HCT116 (cell line): ENCODE data around the gene CNOT2. TPM values are rescaled to one million over a fixed set of nuclear protein-coding genes. Genes with fewer than 3 reads are reported as not detected.

Experiments used
- ATAC-seq: fragments of 200-7000 bp; cut with Tn5 transposase; 2 replicates; pipeline ENCODE4 v1.9.1; 2020; ENCODE audit warnings: mild to moderate bottlenecking, moderate library complexity
- BruUV-seq: library from RNA; stranded (reverse); fragments of 400-500 nt; replicated peaks from 2 replicates; lab custom pipeline; 2021; lab: Mats Ljungman, UMichigan
- CTCF ChIA-PET: fragments of 300-600 bp; sonication (Branson Sonifier 250); formaldehyde crosslinking; loops from one replicate; lab custom pipeline; 2021; ENCODE audit warnings: antibody characterized with exemption; lab: Charles Lee
- POLR2A ChIA-PET: fragments of 300-600, 350-600 bp; sonication (Branson Sonifier 250); formaldehyde crosslinking; loops from one replicate; lab custom pipeline; 2021; ENCODE audit warnings: antibody characterized with exemption; lab: Charles Lee
- RAD21 ChIA-PET, 2 experiments: fragments of 300-600 bp; sonication (Branson Sonifier 250); formaldehyde crosslinking; loops; one replicate each; lab custom pipeline; 2023; ENCODE audit warnings: low total read pairs in 2 of 2; ENCODE audit not compliant: uncharacterized antibody in 2 of 2, unreplicated experiment in 2 of 2, low non-redundant PET in 1 of 2; lab: Charles Lee
- DNase-seq: peaks from one replicate; pipeline ENCODE4 v3.0.0-alpha.2; 2010; ENCODE audit warnings: low read depth, low spot score
- H2AFZ ChIP-seq: fragments of 200-600 bp; shearing (Covaris generic), sonication (generic); 2 replicates; pipeline ENCODE4 v1.6.1; 2017; ENCODE audit warnings: low read depth, mixed run types, mixed read lengths, antibody characterized with exemption, low read length; ENCODE audit not compliant: poor library complexity, severe bottlenecking
- H3K27ac ChIP-seq: 2 replicates; pipeline ENCODE4 v1.5.1; 2012; ENCODE audit warnings: low read depth, low read length
- H3K27me3 ChIP-seq: fragments of 200-600 bp; sonication (generic); 2 replicates; pipeline ENCODE4 v1.6.1; 2016; ENCODE audit warnings: mixed run types, low read length, mixed read lengths; ENCODE audit not compliant: insufficient read depth
- H3K36me3 ChIP-seq, 2 experiments: fragments of 200-500 bp in 1 of 2; fragments of 200-600 bp in 1 of 2; sonication (Bioruptor generic) in 1 of 2; sonication (generic) in 1 of 2; 2 replicates each; pipeline versions ENCODE4 v1.5.1 to v1.6.1; 2014 to 2016; ENCODE audit warnings: low read length in 2 of 2, inconsistent platforms in 1 of 2, mixed read lengths in 1 of 2, mixed run types in 1 of 2; ENCODE audit not compliant: insufficient read depth in 2 of 2, control insufficient read depth in 1 of 2
- H3K4me1 ChIP-seq, 2 experiments: fragments of 200-600 bp in 1 of 2; sonication (generic) in 1 of 2; 2 replicates each; pipeline versions ENCODE4 v1.5.1 to v1.6.1; 2012 to 2017; ENCODE audit warnings: low read length in 2 of 2, inconsistent platforms in 1 of 2, mild to moderate bottlenecking in 1 of 2, mixed read lengths in 1 of 2, mixed run types in 1 of 2, moderate library complexity in 1 of 2; ENCODE audit not compliant: insufficient read depth in 2 of 2, control insufficient read depth in 1 of 2
- H3K4me2 ChIP-seq: fragments of 200-600 bp; sonication (generic); 2 replicates; pipeline ENCODE4 v1.6.1; 2017; ENCODE audit warnings: mixed run types, low read length, mixed read lengths
- H3K4me3 ChIP-seq, 2 experiments: fragments of 200-600 bp in 1 of 2; sonication (generic) in 1 of 2; replicated peaks in 1 of 2; 2 replicates each; pipeline ENCODE4 v1.5.1; 2011 to 2016; ENCODE audit warnings: low read length in 2 of 2, control low read depth in 1 of 2, low read depth in 1 of 2, mild to moderate bottlenecking in 1 of 2, mixed read lengths in 1 of 2, mixed run types in 1 of 2
- H3K79me2 ChIP-seq: fragments of 200-600 bp; sonication (generic); 2 replicates; pipeline ENCODE4 v1.6.1; 2017; ENCODE audit warnings: mild to moderate bottlenecking, mixed run types, low read length, moderate library complexity, mixed read lengths; ENCODE audit not compliant: insufficient read depth
- H3K9ac ChIP-seq: fragments of 200-600 bp; sonication (generic); 2 replicates; pipeline ENCODE4 v1.6.1; 2016; ENCODE audit warnings: low read length, mixed read lengths
- H3K9me2 ChIP-seq: fragments of 200-600 bp; sonication (generic), shearing (Covaris generic); 2 replicates; pipeline ENCODE4 v1.6.1; 2017; ENCODE audit warnings: mixed run types, mild to moderate bottlenecking, moderate library complexity; ENCODE audit not compliant: insufficient read depth
- H3K9me3 ChIP-seq, 2 experiments: fragments of 200-500 bp in 1 of 2; fragments of 200-600 bp in 1 of 2; sonication (Bioruptor generic) in 1 of 2; sonication (generic) in 1 of 2; 2 replicates each; pipeline ENCODE4 v1.6.1; 2014 to 2017; ENCODE audit warnings: low read length in 2 of 2, mixed read lengths in 2 of 2, inconsistent platforms in 1 of 2, low read depth in 1 of 2, mild to moderate bottlenecking in 1 of 2, mixed run types in 1 of 2, moderate library complexity in 1 of 2; ENCODE audit not compliant: control insufficient read depth in 1 of 2, insufficient read depth in 1 of 2
- H4K20me1 ChIP-seq: fragments of 200-600 bp; sonication (generic), shearing (Covaris generic); 2 replicates; pipeline ENCODE4 v1.6.1; 2017; ENCODE audit warnings: mixed run types, mild to moderate bottlenecking, moderate library complexity; ENCODE audit not compliant: insufficient read depth
- CBX3 ChIP-seq: IDR thresholded peaks from 2 replicates; pipeline ENCODE4 v1.6.1; 2012; ENCODE audit warnings: low read depth
- CEBPB ChIP-seq: IDR thresholded peaks from 2 replicates; pipeline ENCODE4 v1.6.1; 2012; ENCODE audit warnings: low read depth
- ELF1 ChIP-seq: IDR thresholded peaks from 2 replicates; pipeline ENCODE4 v1.6.1; 2012; ENCODE audit warnings: low read depth, borderline replicate concordance
- EZH2phosphoT487 ChIP-seq: fragments of 200-600 bp; IDR thresholded peaks from 2 replicates; pipeline ENCODE4 v1.6.1; 2018; ENCODE audit warnings: antibody characterized with exemption, borderline replicate concordance
- FOSL1 ChIP-seq: IDR thresholded peaks from 2 replicates; pipeline ENCODE4 v1.6.1; 2012; ENCODE audit warnings: low read depth
- JUND ChIP-seq: IDR thresholded peaks from 2 replicates; pipeline ENCODE4 v1.6.1; 2012
- MAX ChIP-seq: IDR thresholded peaks from 2 replicates; pipeline ENCODE4 v1.6.1; 2012
- SIN3A ChIP-seq: IDR thresholded peaks from 2 replicates; pipeline ENCODE4 v1.6.1; 2012; ENCODE audit warnings: low read depth
- ZNF274 ChIP-seq: fragments of 200-500 bp; sonication (Bioruptor generic); IDR thresholded peaks from 2 replicates; pipeline ENCODE4 v1.6.1; 2014; ENCODE audit warnings: mild to moderate bottlenecking, low read depth, low read length, inconsistent platforms
- intact Hi-C: fragments of 100-400 bp; cut with micrococcal nuclease; formaldehyde crosslinking; loops from 2 replicates; pipeline ENCODE4 v1.10.0; 2022
- total RNA-seq: library from RNA; stranded (reverse); gene quantifications from one replicate; pipeline ENCODE4 v1.2.1, GENCODE V29; 2021; ENCODE audit not compliant: unreplicated experiment

Gene CNOT2
- total RNA-seq, 1 experiment from 2014 or later = 58.7 TPM

- TF ChIP-seq MAX = no peak
Measured at GRCh38 chr12:70354787-70355186, 111.6 kb downstream of the CNOT2 start (continued).

DNA sequence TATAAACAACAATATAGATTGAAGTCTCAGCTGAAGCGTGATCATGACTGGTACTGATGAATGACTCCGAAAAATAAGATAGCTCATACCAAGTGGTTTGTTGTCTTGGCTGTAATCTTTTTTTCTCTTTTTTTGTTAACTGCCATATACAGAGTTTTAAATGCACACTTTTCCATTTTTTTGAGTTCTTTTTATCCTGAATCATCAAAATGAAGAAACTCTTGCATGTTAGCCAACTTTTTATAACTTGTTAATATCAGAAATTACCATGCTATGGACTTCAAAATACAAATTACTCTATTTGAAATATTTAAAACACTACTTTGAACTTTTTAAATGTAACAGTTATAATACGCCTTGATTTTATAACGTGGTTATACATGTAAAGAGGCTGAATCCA lies 112.7 kb downstream of the CNOT2 start:
- H3K27ac ChIP-seq = no peak overlapping the region
- no peak for TF ChIP-seq ZNF274
- no peak for TF ChIP-seq SIN3A
- no peak for TF ChIP-seq JUND
- TF ChIP-seq CEBPB = no peak
- no peak for TF ChIP-seq CBX3
- TF ChIP-seq, all 23 proteins: peak for 0
- no peaks in the 10 kb centered on the region for H3K79me2 ChIP-seq
- no peaks in the 10 kb centered on the region for H3K4me1 ChIP-seq
- RAD21 ChIA-PET = interaction anchor here in 1 of 2 experiments (0.6 kb wide), 1 partner anchor 113 kb away, joined by 3 read pairs; no protein-coding TSS in a partner anchor
- H3K4me2 ChIP-seq = no peak overlapping the region
- POLR2A ChIA-PET = no interaction called here
- H3K4me3 ChIP-seq = no peak overlapping the region
- H3K27me3 ChIP-seq = no peaks in the 10 kb centered on the region
- CTCF ChIA-PET = no interaction called here
- H2AFZ ChIP-seq = no peak overlapping the region
- BruUV-seq = no TSS peak
- intact Hi-C loops = no loop called here
- H3K9me3 ChIP-seq = no peaks in the 10 kb centered on the region
- H3K9ac ChIP-seq = no peak overlapping the region
- DNase-seq (no peak), ATAC-seq (no peak)
- H4K20me1 ChIP-seq = no peaks in the 10 kb centered on the region
- peaks cover 0 to 13% of the 10 kb centered on the region in 2 experiments; a peak in 2 of 4 replicates for H3K36me3 ChIP-seq
- H3K9me2 ChIP-seq = no peaks in the 10 kb centered on the region

GRCh38 chr12:70359458-70360197 lies 116.4 kb downstream of the CNOT2 start:
- peaks cover 0 to 4% of the 10 kb centered on the region in 2 experiments; a peak in 1 of 4 replicates for H3K36me3 ChIP-seq
- H3K27me3 ChIP-seq = no peaks in the 10 kb centered on the region
- H4K20me1 ChIP-seq = no peaks in the 10 kb centered on the region
- no peaks in the 10 kb centered on the region for H3K9me2 ChIP-seq
- no peaks in the 10 kb centered on the region for H3K4me1 ChIP-seq
- H3K9ac ChIP-seq = no peak overlapping the region
- H3K4me2 ChIP-seq = no peak overlapping the region
- no TSS peak for BruUV-seq
- TF ChIP-seq ELF1 (no peak), EZH2phosphoT487 (no peak), SIN3A (no peak), FOSL1 (no peak)
- intact Hi-C loops = loop anchor here (10.0 kb wide), 1 partner anchor 455 kb away; no protein-coding TSS in a partner anchor
- H3K4me3 ChIP-seq = no peak overlapping the region
- POLR2A ChIA-PET = no interaction called here
- CTCF ChIA-PET = no interaction called here
- DNase-seq = no peak
- RAD21 ChIA-PET = no interaction called here
- no peaks in the 10 kb centered on the region for H3K9me3 ChIP-seq
- no peak overlapping the region for H2AFZ ChIP-seq
- H3K27ac ChIP-seq = no peak overlapping the region
- no peaks in the 10 kb centered on the region for H3K79me2 ChIP-seq
- no peak for ATAC-seq
